ENCODE data around the gene PLXNA4. TPM values are rescaled to one million over a fixed set of nuclear protein-coding genes. Genes with fewer than 3 reads are reported as not detected.

Gene PLXNA4
- polyA plus RNA-seq, 1 experiment, result 0.22 TPM

GRCh38 chr7:132149436-132150304 lies 426.6 kb downstream of the PLXNA4 start:
- TF ChIP-seq, protein P1, sequence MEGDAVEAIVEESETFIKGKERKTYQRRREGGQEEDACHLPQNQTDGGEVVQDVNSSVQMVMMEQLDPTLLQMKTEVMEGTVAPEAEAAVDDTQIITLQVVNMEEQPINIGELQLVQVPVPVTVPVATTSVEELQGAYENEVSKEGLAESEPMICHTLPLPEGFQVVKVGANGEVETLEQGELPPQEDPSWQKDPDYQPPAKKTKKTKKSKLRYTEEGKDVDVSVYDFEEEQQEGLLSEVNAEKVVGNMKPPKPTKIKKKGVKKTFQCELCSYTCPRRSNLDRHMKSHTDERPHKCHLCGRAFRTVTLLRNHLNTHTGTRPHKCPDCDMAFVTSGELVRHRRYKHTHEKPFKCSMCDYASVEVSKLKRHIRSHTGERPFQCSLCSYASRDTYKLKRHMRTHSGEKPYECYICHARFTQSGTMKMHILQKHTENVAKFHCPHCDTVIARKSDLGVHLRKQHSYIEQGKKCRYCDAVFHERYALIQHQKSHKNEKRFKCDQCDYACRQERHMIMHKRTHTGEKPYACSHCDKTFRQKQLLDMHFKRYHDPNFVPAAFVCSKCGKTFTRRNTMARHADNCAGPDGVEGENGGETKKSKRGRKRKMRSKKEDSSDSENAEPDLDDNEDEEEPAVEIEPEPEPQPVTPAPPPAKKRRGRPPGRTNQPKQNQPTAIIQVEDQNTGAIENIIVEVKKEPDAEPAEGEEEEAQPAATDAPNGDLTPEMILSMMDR (IDR thresholded peaks at IDR 0.05; ENCODE audit: insufficient read depth, low read depth, low read length), result no peak
- POLR2A ChIA-PET, result no interaction called here
- no peak for DNase-seq (ENCODE audit: low read depth)
- H3K36me3 ChIP-seq (ENCODE audit: control insufficient read depth, insufficient read depth, low read length), result no peaks in the 10 kb centered on the region
- H3K27me3 ChIP-seq (ENCODE audit: control insufficient read depth, insufficient read depth, low read length), result peaks cover 1% of the 10 kb centered on the region; the same call in 1 of the 2 replicates
- no peak overlapping the region for H3K4me3 ChIP-seq (ENCODE audit: low read depth, low read length)
- CTCF ChIA-PET, result interaction anchor here (0.9 to 1.3 kb wide), 4 partner anchors 10 to 145 kb away, joined by 3 to 4 read pairs (median 3); no protein-coding TSS in a partner anchor

- DNase-seq (ENCODE audit: low read depth), result no peak
- ChIA-PET POLR2A (no interaction called here), CTCF (no interaction called here)
- peaks cover 1% of the 10 kb centered on the region; the same call in 1 of the 2 replicates for H3K27me3 ChIP-seq (ENCODE audit: control insufficient read depth, insufficient read depth, low read length)
- TF ChIP-seq, protein P1 (IDR thresholded peaks at IDR 0.05; ENCODE audit: insufficient read depth, low read depth, low read length), result no peak
- no peaks in the 10 kb centered on the region for H3K36me3 ChIP-seq (ENCODE audit: control insufficient read depth, insufficient read depth, low read length)
- no peak overlapping the region for H3K4me3 ChIP-seq (ENCODE audit: low read depth, low read length)
Observed at GRCh38 chr7:132148876-132149275, 427.4 kb downstream of the PLXNA4 start.

GRCh38 chr7:132145466-132145865 lies 430.8 kb downstream of the PLXNA4 start:
- H3K4me3 ChIP-seq (ENCODE audit: low read depth, low read length), result no peak overlapping the region
- no peaks in the 10 kb centered on the region; the same call in 1 of the 2 replicates for H3K27me3 ChIP-seq (ENCODE audit: control insufficient read depth, insufficient read depth, low read length)
- POLR2A ChIA-PET, result no interaction called here
- DNase-seq (ENCODE audit: low read depth), result no peak
- no peaks in the 10 kb centered on the region for H3K36me3 ChIP-seq (ENCODE audit: control insufficient read depth, insufficient read depth, low read length)
- TF ChIP-seq, protein P1 (IDR thresholded peaks at IDR 0.05; ENCODE audit: insufficient read depth, low read depth, low read length), result no peak
- CTCF ChIA-PET, result interaction anchor here (0.8 kb wide), 1 partner anchor 196 kb away, joined by 3 read pairs; no protein-coding TSS in a partner anchor

- Histone ChIP-seq H3K4me3 (ENCODE audit: low read depth, low read length) (no peak overlapping the region), H3K27me3 (ENCODE audit: control insufficient read depth, insufficient read depth, low read length) (no peaks in the 10 kb centered on the region; the same call in 1 of the 2 replicates), H3K36me3 (ENCODE audit: control insufficient read depth, insufficient read depth, low read length) (no peaks in the 10 kb centered on the region)
- ChIA-PET POLR2A (no interaction called here), CTCF (interaction anchor here (0.8 kb wide), 1 partner anchor 196 kb away, joined by 3 read pairs; no protein-coding TSS in a partner anchor)
- TF ChIP-seq, protein P1 (IDR thresholded peaks at IDR 0.05; ENCODE audit: insufficient read depth, low read depth, low read length), result no peak
- DNase-seq (ENCODE audit: low read depth), result no peak
Observed at GRCh38 chr7:132145063-132145462, 431.2 kb downstream of the PLXNA4 start.

- no peaks in the 10 kb centered on the region for H3K36me3 ChIP-seq (ENCODE audit: control insufficient read depth, insufficient read depth, low read length)
- TF ChIP-seq, protein P1 (IDR thresholded peaks at IDR 0.05; ENCODE audit: insufficient read depth, low read depth, low read length), result no peak
- POLR2A ChIA-PET, result no interaction called here
- no peak for DNase-seq (ENCODE audit: low read depth)
- H3K27me3 ChIP-seq (ENCODE audit: control insufficient read depth, insufficient read depth, low read length), result no peaks in the 10 kb centered on the region
- H3K4me3 ChIP-seq (ENCODE audit: low read depth, low read length), result no peak overlapping the region
- CTCF ChIA-PET, result no interaction called here
Observed at GRCh38 chr7:132142006-132142405, 434.3 kb downstream of the PLXNA4 start.
